SU-DHL-6 (cell line): ENCODE results near the gene SLCO3A1.

Experiments
- EZH2phosphoT487 ChIP-seq: fragments of 200-600 bp; sonication (generic), shearing (Covaris generic); conservative IDR thresholded peaks from 2 replicates; pipeline ENCODE4 v1.6.1; 2018; ENCODE audit warnings: mild to moderate bottlenecking, antibody characterized with exemption, low read length, moderate library complexity, mixed read lengths
- TF ChIP-seq, protein P1 (sequence below): fragments of 200-600 bp; sonication (generic); IDR thresholded peaks from one replicate; pipeline ENCODE4 v1.5.1; 2017; ENCODE audit warnings: antibody characterized with exemption, mild to moderate bottlenecking, low read length, moderate library complexity; ENCODE audit not compliant: insufficient read depth, poor library complexity, severe bottlenecking

- TF ChIP-seq, protein P1, sequence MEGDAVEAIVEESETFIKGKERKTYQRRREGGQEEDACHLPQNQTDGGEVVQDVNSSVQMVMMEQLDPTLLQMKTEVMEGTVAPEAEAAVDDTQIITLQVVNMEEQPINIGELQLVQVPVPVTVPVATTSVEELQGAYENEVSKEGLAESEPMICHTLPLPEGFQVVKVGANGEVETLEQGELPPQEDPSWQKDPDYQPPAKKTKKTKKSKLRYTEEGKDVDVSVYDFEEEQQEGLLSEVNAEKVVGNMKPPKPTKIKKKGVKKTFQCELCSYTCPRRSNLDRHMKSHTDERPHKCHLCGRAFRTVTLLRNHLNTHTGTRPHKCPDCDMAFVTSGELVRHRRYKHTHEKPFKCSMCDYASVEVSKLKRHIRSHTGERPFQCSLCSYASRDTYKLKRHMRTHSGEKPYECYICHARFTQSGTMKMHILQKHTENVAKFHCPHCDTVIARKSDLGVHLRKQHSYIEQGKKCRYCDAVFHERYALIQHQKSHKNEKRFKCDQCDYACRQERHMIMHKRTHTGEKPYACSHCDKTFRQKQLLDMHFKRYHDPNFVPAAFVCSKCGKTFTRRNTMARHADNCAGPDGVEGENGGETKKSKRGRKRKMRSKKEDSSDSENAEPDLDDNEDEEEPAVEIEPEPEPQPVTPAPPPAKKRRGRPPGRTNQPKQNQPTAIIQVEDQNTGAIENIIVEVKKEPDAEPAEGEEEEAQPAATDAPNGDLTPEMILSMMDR = no peak
- TF ChIP-seq EZH2phosphoT487 = no peak
Measured at GRCh38 chr15:91915576-91915975, 62.1 kb downstream of the SLCO3A1 start.
